Measurements from ENCODE around the gene UNC119.

The UNC119 gene

DNA sequence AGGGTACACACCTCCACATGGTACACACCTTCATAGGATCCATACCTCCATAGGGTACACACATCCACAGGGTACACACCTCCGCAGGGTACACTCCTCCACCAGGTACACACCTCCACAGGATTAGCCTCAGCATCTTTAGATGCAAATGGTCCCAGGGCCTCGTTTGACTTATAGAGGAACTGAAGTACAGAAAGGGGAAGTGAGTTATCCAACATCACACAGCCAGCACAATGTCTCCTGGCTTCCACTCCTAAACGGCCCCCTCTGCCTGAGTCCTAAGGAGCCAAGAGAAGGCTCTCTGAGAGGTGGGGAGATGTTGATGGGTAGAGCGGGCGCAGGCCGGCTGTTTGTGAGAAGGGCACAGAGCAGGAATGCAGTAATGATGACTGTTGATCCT, 34.3 kb downstream of the UNC119 start:
- Histone ChIP-seq H3K4me3 (ENCODE audit: low read length) (no peak overlapping the region), H3K4me1 (ENCODE audit: insufficient read depth, low read length) (no peaks in the 10 kb centered on the region), H3K27me3 (ENCODE audit: insufficient read depth, low read length) (no peaks in the 10 kb centered on the region), H3K9me3 (ENCODE audit: insufficient read depth, low read depth, low read length) (no peaks in the 10 kb centered on the region), H3K9ac (ENCODE audit: low read depth, low read length) (no peak overlapping the region), H3K27ac (ENCODE audit: low read depth, low read length) (no peak overlapping the region), H3K36me3 (ENCODE audit: insufficient read depth, low read length) (no peaks in the 10 kb centered on the region)
- 85% methylated on average over 6 of the region's 6 CpGs for WGBS

DNA sequence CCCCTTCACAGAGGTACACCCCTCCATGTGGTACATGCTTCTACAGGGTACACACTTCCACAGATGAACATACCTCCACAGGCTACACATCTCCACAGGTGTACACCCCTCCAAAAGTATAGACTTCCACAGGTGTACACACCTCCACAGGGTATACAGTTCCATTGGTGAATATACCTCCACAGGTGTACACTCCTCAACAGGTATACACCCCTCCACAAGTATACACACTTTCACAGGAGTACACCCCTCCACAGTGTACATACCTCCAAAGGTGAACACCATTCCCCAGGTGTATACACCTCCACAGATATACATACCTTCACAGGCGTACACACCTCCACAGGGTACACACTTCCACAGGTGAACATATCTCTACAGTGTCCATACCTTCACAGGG, 36.9 kb downstream of the UNC119 start:
- H3K4me3 ChIP-seq (ENCODE audit: low read length): no peak overlapping the region
- H3K9ac ChIP-seq (ENCODE audit: low read depth, low read length): no peak overlapping the region
- H3K27ac ChIP-seq (ENCODE audit: low read depth, low read length): no peak overlapping the region
- H3K27me3 ChIP-seq (ENCODE audit: insufficient read depth, low read length): no peaks in the 10 kb centered on the region
- H3K4me1 ChIP-seq (ENCODE audit: insufficient read depth, low read length): no peaks in the 10 kb centered on the region
- WGBS: 87% methylated on average over 1 of the region's 1 CpG
- no peaks in the 10 kb centered on the region for H3K9me3 ChIP-seq (ENCODE audit: insufficient read depth, low read depth, low read length)
- no peaks in the 10 kb centered on the region for H3K36me3 ChIP-seq (ENCODE audit: insufficient read depth, low read length)

DNA sequence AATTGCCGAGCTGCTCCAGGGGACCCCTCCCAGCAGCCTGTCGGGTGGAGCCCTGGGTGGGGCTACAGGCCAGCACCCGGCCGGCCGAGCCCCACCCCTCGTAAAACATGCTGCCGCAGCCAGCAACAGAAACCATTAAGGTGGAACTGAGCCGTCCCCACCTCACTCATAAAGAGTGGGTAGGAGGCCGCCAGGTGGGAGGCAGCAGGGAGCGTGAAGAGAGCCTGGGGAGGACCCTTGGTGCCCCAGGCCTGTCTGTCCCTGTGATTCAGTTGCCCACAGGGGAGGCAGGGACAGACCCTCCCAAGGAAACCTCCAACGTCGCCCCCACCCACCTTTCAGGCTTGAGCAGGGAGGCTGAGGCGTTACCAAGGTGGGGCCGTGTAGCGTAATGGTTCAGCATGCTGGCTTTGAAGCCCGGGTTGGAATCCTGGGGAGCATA, 37.8 kb downstream of the UNC119 start:
- Histone ChIP-seq H3K27ac (ENCODE audit: low read depth, low read length) (no peak overlapping the region), H3K9ac (ENCODE audit: low read depth, low read length) (no peak overlapping the region), H3K36me3 (ENCODE audit: insufficient read depth, low read length) (no peaks in the 10 kb centered on the region), H3K4me3 (ENCODE audit: low read length) (no peak overlapping the region), H3K4me1 (ENCODE audit: insufficient read depth, low read length) (no peaks in the 10 kb centered on the region), H3K27me3 (ENCODE audit: insufficient read depth, low read length) (no peaks in the 10 kb centered on the region), H3K9me3 (ENCODE audit: insufficient read depth, low read depth, low read length) (no peaks in the 10 kb centered on the region)
- 82% methylated on average over 16 of the region's 16 CpGs for WGBS

DNA sequence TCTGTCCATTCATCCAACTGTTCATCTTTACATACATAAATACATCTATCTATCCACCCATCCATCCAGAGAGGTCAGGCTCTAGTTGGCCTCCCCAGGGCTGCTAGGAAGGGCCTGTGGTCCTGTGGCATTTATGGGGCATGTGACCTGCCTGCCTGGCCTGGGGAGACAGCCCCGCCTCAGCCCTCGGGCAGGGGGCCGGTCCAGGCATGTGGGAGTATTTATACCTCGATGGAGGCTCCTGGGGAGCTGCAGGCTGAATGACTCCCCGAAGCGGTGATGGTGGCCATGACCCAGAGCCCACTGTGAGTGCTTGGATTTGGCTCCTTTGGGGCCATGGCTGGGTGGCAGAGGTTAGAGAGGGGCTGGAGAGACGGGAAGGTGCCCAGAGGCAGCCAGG, 38.9 kb downstream of the UNC119 start:
- no peak overlapping the region for H3K27ac ChIP-seq (ENCODE audit: low read depth, low read length)
- 77% methylated on average over 7 of the region's 7 CpGs for WGBS
- peaks cover under 1% of the 10 kb centered on the region; the same call in 1 of the 2 replicates for H3K4me1 ChIP-seq (ENCODE audit: insufficient read depth, low read length)
- no peaks in the 10 kb centered on the region for H3K36me3 ChIP-seq (ENCODE audit: insufficient read depth, low read length)
- H3K27me3 ChIP-seq (ENCODE audit: insufficient read depth, low read length): 0 out of 2 replicates have a peak, but pooled peaks cover 2% of the 10 kb centered on the region
- H3K4me3 ChIP-seq (ENCODE audit: low read length): no peak overlapping the region
- no peak overlapping the region for H3K9ac ChIP-seq (ENCODE audit: low read depth, low read length)
- H3K9me3 ChIP-seq (ENCODE audit: insufficient read depth, low read depth, low read length): no peaks in the 10 kb centered on the region

DNA sequence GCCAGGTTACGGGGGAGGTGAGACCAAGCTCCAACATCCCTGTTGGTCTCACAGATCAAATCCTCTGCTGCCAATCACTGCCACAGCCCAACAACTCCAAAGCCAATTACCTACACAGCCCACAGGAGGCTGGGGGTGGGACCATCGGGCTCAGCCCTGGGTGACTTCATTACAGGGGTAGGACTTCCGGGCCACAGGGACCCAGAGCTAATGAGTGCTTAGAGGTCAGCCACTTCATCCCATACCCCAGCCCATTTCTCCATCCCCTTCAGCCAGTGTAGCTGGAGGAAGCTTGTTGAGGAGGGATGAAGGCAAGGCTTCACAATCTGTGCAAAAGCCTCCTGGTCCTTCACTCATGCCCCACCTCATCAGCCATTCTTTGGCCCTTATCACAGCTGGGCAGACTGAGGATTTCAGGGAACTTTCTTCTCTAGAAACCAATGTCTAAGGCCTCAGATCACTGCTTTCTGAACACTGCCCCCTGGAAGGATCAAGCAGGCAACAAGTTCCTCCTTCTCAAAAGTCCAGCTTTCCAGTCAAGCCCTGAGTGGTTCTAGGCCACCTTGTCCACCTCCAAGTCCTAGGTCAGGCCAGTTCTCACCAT, 40.5 kb downstream of the UNC119 start:
- Histone ChIP-seq H3K36me3 (ENCODE audit: insufficient read depth, low read length) (no peaks in the 10 kb centered on the region), H3K4me1 (ENCODE audit: insufficient read depth, low read length) (peaks cover 5% of the 10 kb centered on the region; the same call in 1 of the 2 replicates), H3K4me3 (ENCODE audit: low read length) (no peak overlapping the region), H3K27me3 (ENCODE audit: insufficient read depth, low read length) (0 out of 2 replicates have a peak, but pooled peaks cover 6% of the 10 kb centered on the region), H3K27ac (ENCODE audit: low read depth, low read length) (no peak overlapping the region), H3K9me3 (ENCODE audit: insufficient read depth, low read depth, low read length) (no peaks in the 10 kb centered on the region), H3K9ac (ENCODE audit: low read depth, low read length) (no peak overlapping the region)
- WGBS: 71% methylated on average over 3 of the region's 3 CpGs

DNA sequence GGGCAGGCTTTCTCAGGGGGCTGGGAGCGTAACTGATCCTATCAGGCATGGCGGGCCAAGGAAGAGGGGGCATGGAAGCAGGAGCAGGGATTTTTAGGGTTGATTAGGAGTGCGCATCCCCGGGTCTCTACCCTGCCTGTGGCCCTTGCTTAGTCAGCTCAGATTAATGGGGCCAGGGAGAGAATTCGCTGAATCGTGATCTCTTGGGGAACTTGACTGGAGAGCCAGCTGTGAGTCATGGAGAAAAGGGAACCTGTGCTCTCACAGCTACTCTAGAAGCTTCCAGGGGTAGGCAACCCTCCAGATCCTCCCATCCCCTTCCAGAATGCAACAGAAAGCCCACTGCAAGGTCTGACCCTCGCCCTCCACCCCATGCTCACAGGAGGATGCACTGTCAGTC, 42.6 kb downstream of the UNC119 start:
- H3K9ac ChIP-seq (ENCODE audit: low read depth, low read length): no peak overlapping the region
- H3K27me3 ChIP-seq (ENCODE audit: insufficient read depth, low read length): 0 out of 2 replicates have a peak, but pooled peaks cover 6% of the 10 kb centered on the region
- no peak overlapping the region for H3K4me3 ChIP-seq (ENCODE audit: low read length)
- H3K27ac ChIP-seq (ENCODE audit: low read depth, low read length): no peak overlapping the region
- peaks cover 5% of the 10 kb centered on the region; the same call in 1 of the 2 replicates for H3K4me1 ChIP-seq (ENCODE audit: insufficient read depth, low read length)
- WGBS: 84% methylated on average over 7 of the region's 7 CpGs
- no peaks in the 10 kb centered on the region for H3K36me3 ChIP-seq (ENCODE audit: insufficient read depth, low read length)
- H3K9me3 ChIP-seq (ENCODE audit: insufficient read depth, low read depth, low read length): no peaks in the 10 kb centered on the region

DNA sequence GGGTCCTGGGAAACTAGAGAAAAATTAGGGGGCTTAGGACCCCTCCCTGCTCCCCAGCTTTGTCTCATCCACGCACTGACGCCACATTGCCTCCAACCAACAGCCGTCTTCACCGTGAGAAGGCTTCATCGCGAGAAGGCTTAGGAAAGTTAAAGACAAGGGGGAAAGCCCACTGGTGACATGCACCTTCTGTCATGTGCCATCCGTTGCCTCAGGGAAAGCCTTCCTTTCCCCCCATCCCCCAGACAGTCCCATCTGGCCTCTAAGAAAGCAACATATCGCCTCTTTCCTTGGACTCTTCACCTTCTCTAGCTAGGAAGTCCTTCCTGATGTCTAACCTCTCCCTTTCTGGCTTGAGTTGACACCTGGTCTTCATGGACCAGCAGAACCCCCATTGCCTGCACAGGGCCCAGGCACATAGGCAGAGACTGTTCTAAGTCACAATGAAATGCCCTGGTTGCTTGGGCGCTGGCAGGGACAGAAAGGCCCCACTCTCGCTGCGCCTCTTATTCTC, 44.2 kb downstream of the UNC119 start:
- Histone ChIP-seq H3K4me3 (ENCODE audit: low read length) (no peak overlapping the region), H3K36me3 (ENCODE audit: insufficient read depth, low read length) (no peaks in the 10 kb centered on the region), H3K9me3 (ENCODE audit: insufficient read depth, low read depth, low read length) (no peaks in the 10 kb centered on the region), H3K9ac (ENCODE audit: low read depth, low read length) (no peak overlapping the region), H3K27ac (ENCODE audit: low read depth, low read length) (no peak overlapping the region), H3K27me3 (ENCODE audit: insufficient read depth, low read length) (0 out of 2 replicates have a peak, but pooled peaks cover 6% of the 10 kb centered on the region), H3K4me1 (ENCODE audit: insufficient read depth, low read length) (peaks cover 5% of the 10 kb centered on the region; the same call in 1 of the 2 replicates)
- WGBS: 87% methylated on average over 11 of the region's 11 CpGs

DNA sequence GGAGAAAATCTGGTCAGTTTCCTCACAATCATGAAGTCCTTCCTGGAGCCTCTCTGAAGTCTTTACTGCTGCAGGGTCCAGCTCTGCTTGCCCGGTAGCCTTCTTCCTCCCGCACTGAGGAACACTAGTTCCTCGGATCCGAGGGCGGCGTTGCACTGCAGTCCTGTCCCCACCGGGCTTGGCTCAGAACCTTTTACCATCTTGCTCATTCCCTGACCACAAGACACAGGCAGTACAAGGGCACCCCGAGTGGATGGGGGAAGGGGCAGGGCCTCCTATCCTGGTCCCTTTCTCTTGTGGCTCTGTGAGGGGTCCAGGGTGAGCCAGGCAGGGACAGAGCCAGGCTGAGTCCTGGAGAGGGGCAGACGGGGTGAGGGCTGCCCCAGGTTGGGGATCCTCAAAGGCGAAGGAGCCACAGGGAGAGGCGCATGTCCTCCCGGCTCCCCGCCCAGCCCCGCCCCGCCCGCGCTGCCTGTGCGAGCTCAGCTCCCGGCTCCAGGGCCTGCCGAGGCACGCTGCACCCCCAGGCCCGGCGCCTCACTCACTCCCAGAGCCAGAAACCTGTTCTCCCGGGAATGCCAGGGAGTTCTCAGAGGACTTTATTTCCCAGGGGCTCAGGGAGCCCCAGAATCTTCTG, 44.7 kb downstream of the UNC119 start:
- H3K4me3 ChIP-seq (ENCODE audit: low read length): no peak overlapping the region
- no peak overlapping the region for H3K27ac ChIP-seq (ENCODE audit: low read depth, low read length)
- H3K27me3 ChIP-seq (ENCODE audit: insufficient read depth, low read length): 0 out of 2 replicates have a peak, but pooled peaks cover 6% of the 10 kb centered on the region
- H3K4me1 ChIP-seq (ENCODE audit: insufficient read depth, low read length): peaks cover 5% of the 10 kb centered on the region; the same call in 1 of the 2 replicates
- H3K9me3 ChIP-seq (ENCODE audit: insufficient read depth, low read depth, low read length): no peaks in the 10 kb centered on the region
- WGBS: 83% methylated on average over 24 of the region's 24 CpGs
- H3K9ac ChIP-seq (ENCODE audit: low read depth, low read length): no peak overlapping the region
- no peaks in the 10 kb centered on the region for H3K36me3 ChIP-seq (ENCODE audit: insufficient read depth, low read length)

DNA sequence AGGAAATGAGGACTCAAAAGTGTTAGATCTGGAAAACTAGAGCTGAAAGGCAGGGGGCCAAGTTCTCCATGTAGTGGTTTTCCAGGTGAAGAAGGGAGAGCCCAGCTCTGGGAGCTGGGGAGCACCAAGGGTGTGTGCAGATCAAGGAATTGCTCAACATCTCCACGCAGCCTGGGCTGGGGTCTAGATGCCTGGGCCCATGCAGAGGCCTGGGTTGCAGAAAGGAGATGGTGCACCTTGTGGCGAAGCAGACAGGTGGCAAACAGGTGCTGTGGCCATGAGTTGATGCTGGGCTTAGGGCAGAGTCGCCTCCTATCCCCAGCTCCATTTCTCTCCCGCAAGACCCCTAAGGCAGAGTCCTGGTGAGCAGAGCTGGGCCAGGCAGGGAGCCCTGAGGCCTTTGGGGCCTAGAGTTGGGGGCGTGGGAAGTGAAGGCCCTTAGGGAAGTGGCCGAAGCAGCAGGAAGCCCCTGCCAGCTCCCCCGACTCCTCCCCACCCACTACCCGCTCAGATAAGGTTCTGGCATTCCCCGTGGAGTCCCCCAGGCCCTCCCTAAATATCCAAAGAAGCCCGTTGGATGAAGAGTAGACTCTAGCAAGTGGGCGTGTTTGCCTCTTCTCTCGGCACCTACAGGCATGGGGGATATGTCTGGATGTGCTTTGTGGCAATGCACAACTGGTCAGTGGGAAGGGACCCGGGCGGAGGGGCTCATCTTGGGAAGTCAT, 45.5 kb downstream of the UNC119 start:
- Histone ChIP-seq H3K9me3 (ENCODE audit: insufficient read depth, low read depth, low read length) (no peaks in the 10 kb centered on the region), H3K27me3 (ENCODE audit: insufficient read depth, low read length) (0 out of 2 replicates have a peak, but pooled peaks cover 6% of the 10 kb centered on the region)

DNA sequence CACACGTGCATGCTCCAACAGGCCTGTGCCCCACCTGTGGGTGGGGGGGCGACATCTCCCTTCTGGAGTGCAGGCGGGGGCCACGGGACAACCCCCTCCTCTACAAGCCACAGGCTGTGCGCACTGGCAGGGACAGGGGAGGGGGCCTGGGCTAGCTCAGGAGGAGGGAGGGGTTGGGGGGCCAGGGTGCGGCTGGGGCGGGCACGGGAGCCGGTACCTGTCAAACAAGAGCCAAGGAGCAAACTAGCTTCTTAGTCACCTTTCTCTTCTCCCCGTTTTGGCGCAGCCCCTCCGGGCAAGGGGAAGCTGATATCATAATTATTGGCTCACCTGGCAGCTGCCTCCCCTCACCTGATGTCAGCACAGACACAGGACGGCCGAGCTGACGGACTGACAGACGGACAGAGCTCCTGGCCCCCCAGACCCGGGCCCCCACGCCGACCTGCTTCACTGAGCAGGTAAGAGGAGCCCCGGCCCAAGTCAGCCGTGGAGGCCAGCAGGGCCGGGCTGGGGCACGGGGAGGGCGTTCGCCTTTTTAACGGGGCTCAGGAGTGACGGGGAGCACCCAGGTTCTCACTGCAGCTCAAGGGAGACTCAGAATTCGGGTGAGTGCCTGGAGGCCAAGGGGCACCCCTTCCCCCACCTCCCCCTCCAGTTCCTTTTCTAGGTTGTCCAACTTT, 46.3 kb downstream of the UNC119 start, which contains the start of gene FOXN1:
FOXN1 (plus strand) TSS at position 363 of the 680 bp plus-strand sequence. CDS start 17,622 bp downstream, outside the sequence.
- Histone ChIP-seq H3K27me3 (ENCODE audit: insufficient read depth, low read length) (0 out of 2 replicates have a peak, but pooled peaks cover 6% of the 10 kb centered on the region), H3K4me1 (ENCODE audit: insufficient read depth, low read length) (peaks cover 8% of the 10 kb centered on the region; the same call in 1 of the 2 replicates), H3K27ac (ENCODE audit: low read depth, low read length) (no peak within 1 kb of the TSS), H3K36me3 (ENCODE audit: insufficient read depth, low read length) (no peaks in the 10 kb centered on the region), H3K9me3 (ENCODE audit: insufficient read depth, low read depth, low read length) (no peaks in the 10 kb centered on the region), H3K9ac (ENCODE audit: low read depth, low read length) (no peak within 1 kb of the TSS), H3K4me3 (ENCODE audit: low read length) (no peak within 1 kb of the TSS)
- 95% methylated on average over 28 of the region's 28 CpGs for WGBS

More for the DNA sequence above, 45.5 kb downstream of the UNC119 start:
- no peak overlapping the region for H3K9ac ChIP-seq (ENCODE audit: low read depth, low read length)
- H3K4me3 ChIP-seq (ENCODE audit: low read length): no peak overlapping the region
- H3K36me3 ChIP-seq (ENCODE audit: insufficient read depth, low read length): no peaks in the 10 kb centered on the region
- 91% methylated on average over 11 of the region's 14 CpGs for WGBS
- peaks cover 5% of the 10 kb centered on the region; the same call in 1 of the 2 replicates for H3K4me1 ChIP-seq (ENCODE audit: insufficient read depth, low read length)
- H3K27ac ChIP-seq (ENCODE audit: low read depth, low read length): no peak overlapping the region

Measured in HUES64 (cell line).